Naive thymus-derived CD8-positive, alpha-beta T cell (primary cell): ENCODE data around the gene OGFR. TPM values are rescaled to one million over a fixed set of nuclear protein-coding genes. Genes with fewer than 3 reads are reported as not detected.
A peak's percentile ranks its signal among the peaks of the same experiment; 100 is the strongest.

Experiments
- ATAC-seq, 2 donors: fragments of 150-1000 bp; cut with Tn5 transposase in 1 of 2; sonication (Bioruptor Pico), chemical (Tn5 transposase) in 1 of 2; 1 replicate in 1 of 2; 2 replicates in 1 of 2; pipeline ENCODE4 v1.10.0; 2021; ENCODE audit warnings: mild to moderate bottlenecking in 2 of 2, moderate library complexity in 2 of 2
- POLR2A ChIA-PET: fragments of 350-600 bp; sonication (Branson Sonifier 250); formaldehyde crosslinking; loops from one replicate; lab custom pipeline; 2021; ENCODE audit warnings: antibody characterized with exemption; lab: Charles Lee
- DNase-seq, 10 donors: peaks; one replicate each; pipeline versions ENCODE4 v3.0.0 to v3.0.0-alpha.2; 2020 to 2022
- H3K27ac Mint-ChIP-seq, 10 donors: one replicate each; pipeline ENCODE4 v1.8.0; 2020 to 2022; ENCODE audit warnings: mild to moderate bottlenecking in 10 of 10, mixed read lengths in 10 of 10, moderate library complexity in 4 of 10, inconsistent platforms in 1 of 10
- H3K27me3 Mint-ChIP-seq, 5 donors: one replicate each; pipeline ENCODE4 v1.8.0; 2021 to 2022; ENCODE audit warnings: mixed read lengths in 5 of 5
- H3K36me3 Mint-ChIP-seq, 3 donors: one replicate each; pipeline ENCODE4 v1.8.0; 2020 to 2022; ENCODE audit warnings: mixed read lengths in 3 of 3, mild to moderate bottlenecking in 2 of 3, inconsistent platforms in 1 of 3
- H3K4me1 Mint-ChIP-seq, 4 donors: one replicate each; pipeline ENCODE4 v1.8.0; 2021 to 2022; ENCODE audit warnings: mixed read lengths in 4 of 4
- H3K4me3 Mint-ChIP-seq, 10 donors: one replicate each; pipeline ENCODE4 v1.8.0; 2020 to 2022; ENCODE audit warnings: mild to moderate bottlenecking in 10 of 10, mixed read lengths in 10 of 10, moderate library complexity in 6 of 10, inconsistent platforms in 1 of 10
- H3K9me3 Mint-ChIP-seq, 9 donors: one replicate each; pipeline ENCODE4 v1.8.0; 2020 to 2022; ENCODE audit warnings: mixed read lengths in 9 of 9, mild to moderate bottlenecking in 3 of 9, inconsistent platforms in 1 of 9, moderate library complexity in 1 of 9
- polyA plus RNA-seq, 3 donors: library from polyadenylated mRNA; unstranded; fragments of 300-500 nt; fragmentation: Illumina TruSeq; gene quantifications; one replicate each; pipeline ENCODE4 v1.2.3, GENCODE V29; 2021
- total RNA-seq, 8 experiments: library from RNA in 2 of 8; stranded (reverse) in 2 of 8; gene quantifications; one replicate each; pipeline ENCODE4 v1.2.3 and lab custom pipeline; 2021 to 2026

The OGFR gene
- total and polyA plus RNA-seq, 5 experiments from 2014 or later = 26.5 to 79.9 (median 58.2) TPM

DNA sequence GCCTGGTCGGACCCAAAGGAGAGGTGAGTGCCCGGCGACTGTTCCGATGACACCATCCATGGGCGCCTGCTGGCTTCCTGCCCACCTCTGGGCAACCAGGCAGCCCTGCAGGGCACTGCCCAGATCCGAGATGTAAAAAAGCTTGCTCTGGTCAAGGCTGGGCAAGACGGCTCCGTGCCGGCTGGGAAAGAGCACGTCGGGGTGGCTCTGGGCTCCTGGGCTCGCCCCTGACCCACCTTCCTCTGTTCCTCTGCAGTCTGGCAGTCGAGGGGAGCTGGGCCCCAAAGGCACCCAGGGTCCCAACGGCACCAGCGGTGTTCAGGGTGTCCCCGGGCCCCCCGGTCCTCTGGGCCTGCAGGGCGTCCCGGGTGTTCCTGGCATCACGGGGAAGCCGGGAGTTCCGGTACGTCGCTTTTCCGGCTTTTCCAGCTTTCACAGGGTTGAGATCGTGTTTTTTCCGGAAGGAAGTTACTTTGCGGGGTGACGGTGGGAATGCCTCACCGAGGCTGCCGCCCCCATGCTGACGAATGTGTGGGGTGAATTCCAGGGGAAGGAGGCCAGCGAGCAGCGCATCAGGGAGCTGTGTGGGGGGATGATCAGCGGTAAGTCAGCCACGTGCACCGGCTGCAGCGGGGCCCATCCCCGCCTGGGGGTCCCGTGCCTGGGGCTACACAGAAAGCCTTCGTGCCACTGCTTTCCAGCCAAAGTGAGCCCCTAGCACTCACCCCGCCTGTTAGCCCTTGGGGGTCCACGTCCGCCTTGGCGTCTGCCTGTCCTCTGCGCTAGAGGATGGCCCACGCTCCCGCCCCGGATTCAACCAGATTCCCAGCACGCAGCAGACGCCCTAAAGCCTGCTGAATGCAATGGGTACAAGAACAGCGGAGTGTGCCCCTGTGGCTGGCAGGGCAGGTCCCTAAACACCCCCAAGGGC is 31.6 kb downstream of the OGFR start:
- H3K4me1 Mint-ChIP-seq = peaks cover 0 to 19% (median 5%) of the 10 kb centered on the region in 4 donors
- no peaks in the 10 kb centered on the region for H3K9me3 Mint-ChIP-seq
- peaks cover 0 to 8% (median 0%) of the 10 kb centered on the region in 5 donors for H3K27me3 Mint-ChIP-seq
- H3K36me3 Mint-ChIP-seq = peaks cover 0 to 2% (median 0%) of the 10 kb centered on the region in 3 donors
- ATAC-seq (no peak), DNase-seq (no peak)
- H3K27ac Mint-ChIP-seq = no peak overlapping the region
- H3K4me3 Mint-ChIP-seq = no peak overlapping the region
- POLR2A ChIA-PET = no interaction called here

DNA sequence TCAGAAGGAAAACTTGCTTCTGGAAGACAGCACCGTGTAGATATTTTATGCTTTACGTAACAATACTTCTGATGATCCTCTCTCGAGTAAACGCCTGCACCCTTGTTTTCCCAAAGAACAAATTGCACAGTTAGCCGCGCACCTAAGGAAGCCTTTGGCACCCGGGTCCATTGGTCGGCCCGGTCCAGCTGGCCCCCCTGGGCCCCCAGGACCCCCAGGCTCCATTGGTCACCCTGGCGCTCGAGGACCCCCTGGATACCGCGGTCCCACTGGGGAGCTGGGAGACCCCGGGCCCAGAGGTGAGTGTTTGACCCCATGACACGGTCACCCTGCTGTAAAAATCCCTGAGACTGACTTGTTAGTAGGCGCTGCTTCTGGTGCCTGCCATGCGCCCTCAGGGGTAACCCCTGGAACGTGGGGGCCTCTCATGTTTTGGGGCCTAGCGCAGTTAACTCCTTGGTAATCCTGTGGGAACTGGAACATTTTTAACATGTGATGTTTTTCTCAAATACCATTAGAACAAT is 32.4 kb downstream of the OGFR start:
- DNase-seq = no peak
- no peaks in the 10 kb centered on the region for H3K9me3 Mint-ChIP-seq
- peaks cover 0 to 14% (median 4%) of the 10 kb centered on the region in 4 donors for H3K4me1 Mint-ChIP-seq
- POLR2A ChIA-PET = no interaction called here
- no peak overlapping the region for H3K4me3 Mint-ChIP-seq
- H3K27me3 Mint-ChIP-seq = peaks cover 0 to 8% (median 0%) of the 10 kb centered on the region in 5 donors
- ATAC-seq = no peak
- H3K36me3 Mint-ChIP-seq = peaks cover 0 to 3% (median 0%) of the 10 kb centered on the region in 3 donors
- no peak overlapping the region for H3K27ac Mint-ChIP-seq

DNA sequence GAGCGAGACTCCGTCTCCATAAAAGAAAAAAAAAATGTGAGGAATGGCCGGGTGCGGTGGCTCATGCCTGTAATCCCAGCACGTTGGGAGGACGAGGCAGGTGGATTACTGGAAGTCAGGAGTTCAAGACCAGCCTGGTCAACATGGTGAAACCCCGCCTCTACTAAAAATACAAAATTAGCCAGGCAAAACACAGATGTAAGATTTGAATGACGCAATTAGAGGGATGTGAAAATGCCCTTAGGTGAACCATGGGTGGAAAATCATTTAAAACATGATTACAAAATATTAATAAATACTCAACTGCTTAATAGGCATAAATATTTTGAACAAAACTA is 33.1 kb downstream of the OGFR start:
- POLR2A ChIA-PET = no interaction called here
- ATAC-seq (peak in 1 of 2 donors; percentile 29), DNase-seq (no peak)
- Mint-ChIP-seq H3K27me3 (peaks cover 0 to 8% (median 0%) of the 10 kb centered on the region in 5 donors), H3K36me3 (peaks cover 0 to 3% (median 0%) of the 10 kb centered on the region in 3 donors), H3K27ac (no peak overlapping the region), H3K9me3 (no peaks in the 10 kb centered on the region), H3K4me3 (no peak overlapping the region), H3K4me1 (peaks cover 0 to 7% (median 2%) of the 10 kb centered on the region in 4 donors)

DNA sequence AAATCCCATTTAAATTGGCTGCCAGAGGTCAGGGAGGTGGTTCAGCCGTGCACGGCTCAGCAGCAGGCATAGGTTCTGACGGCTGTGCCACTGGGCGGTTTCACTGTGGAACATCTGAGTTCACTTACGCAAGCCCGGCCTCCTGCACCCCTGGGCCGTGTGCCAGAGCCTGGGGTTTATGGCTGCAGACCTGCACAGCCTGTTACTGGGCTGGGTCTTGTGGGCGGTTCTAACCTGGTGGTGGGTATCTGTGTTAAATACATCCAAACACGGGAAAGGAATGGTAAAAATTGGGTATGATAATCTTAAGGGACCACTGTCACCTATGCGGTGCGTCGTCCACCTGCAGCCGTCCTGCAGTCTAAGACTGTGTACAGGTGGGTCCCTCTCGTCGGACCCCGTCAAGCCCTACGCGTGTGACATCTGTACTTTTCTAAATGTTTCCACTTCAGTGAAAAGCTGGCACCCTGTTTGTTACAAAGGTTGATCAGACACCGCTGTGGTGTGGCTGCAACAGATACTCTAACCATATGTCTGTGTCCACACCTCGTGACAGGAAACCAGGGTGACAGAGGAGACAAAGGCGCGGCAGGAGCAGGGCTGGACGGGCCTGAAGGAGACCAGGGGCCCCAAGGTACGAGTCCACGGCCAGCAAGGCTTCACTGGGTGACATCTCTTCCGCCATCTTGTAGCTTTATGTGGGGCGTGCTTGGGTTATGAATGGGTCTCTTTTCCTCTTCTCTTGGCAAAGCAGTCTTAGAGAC is 33.7 kb downstream of the OGFR start:
- peak overlapping the region in 1 of 10 donors; percentile 70 for H3K27ac Mint-ChIP-seq
- H3K4me1 Mint-ChIP-seq = peaks cover 0 to 4% (median under 1%) of the 10 kb centered on the region in 4 donors
- POLR2A ChIA-PET = no interaction called here
- peaks cover 0 to 3% (median 2%) of the 10 kb centered on the region in 3 donors for H3K36me3 Mint-ChIP-seq
- DNase-seq = peak in 1 of 10 donors; percentile 64
- ATAC-seq = peak in 1 of 2 donors; percentile 77
- no peak overlapping the region for H3K4me3 Mint-ChIP-seq
- no peaks in the 10 kb centered on the region for H3K9me3 Mint-ChIP-seq
- peaks cover 0 to 8% (median 0%) of the 10 kb centered on the region in 5 donors for H3K27me3 Mint-ChIP-seq

DNA sequence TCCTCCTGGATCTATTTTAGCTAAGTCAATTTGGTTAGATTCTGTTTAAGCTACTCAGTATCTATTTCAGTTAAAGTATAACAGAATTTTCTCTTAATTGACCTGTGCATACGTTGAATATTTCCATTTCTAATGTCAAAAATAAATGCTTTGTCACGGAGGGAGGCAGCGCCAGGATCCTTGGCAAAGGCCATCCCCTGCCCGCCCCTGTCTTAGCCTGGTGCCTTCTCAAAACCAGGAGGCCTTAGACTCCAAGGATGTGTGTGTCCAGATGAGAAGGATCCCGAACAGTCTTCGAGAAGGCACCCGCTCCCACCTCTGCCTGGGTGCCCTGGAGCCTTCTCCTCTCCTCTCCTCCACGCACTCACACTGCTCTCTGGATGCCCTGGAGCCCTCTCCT is 34.6 kb downstream of the OGFR start:
- Mint-ChIP-seq H3K27me3 (peaks cover 0 to 8% (median 0%) of the 10 kb centered on the region in 5 donors), H3K4me3 (no peak overlapping the region), H3K9me3 (no peaks in the 10 kb centered on the region), H3K36me3 (peaks cover 0 to 3% (median 3%) of the 10 kb centered on the region in 3 donors), H3K27ac (no peak overlapping the region), H3K4me1 (peaks cover 0 to 4% (median under 1%) of the 10 kb centered on the region in 4 donors)
- POLR2A ChIA-PET = interaction anchor here (0.6 kb wide), 1 partner anchor 24 kb away, joined by 3 read pairs; no protein-coding TSS in a partner anchor
- ATAC-seq (no peak), DNase-seq (no peak)

DNA sequence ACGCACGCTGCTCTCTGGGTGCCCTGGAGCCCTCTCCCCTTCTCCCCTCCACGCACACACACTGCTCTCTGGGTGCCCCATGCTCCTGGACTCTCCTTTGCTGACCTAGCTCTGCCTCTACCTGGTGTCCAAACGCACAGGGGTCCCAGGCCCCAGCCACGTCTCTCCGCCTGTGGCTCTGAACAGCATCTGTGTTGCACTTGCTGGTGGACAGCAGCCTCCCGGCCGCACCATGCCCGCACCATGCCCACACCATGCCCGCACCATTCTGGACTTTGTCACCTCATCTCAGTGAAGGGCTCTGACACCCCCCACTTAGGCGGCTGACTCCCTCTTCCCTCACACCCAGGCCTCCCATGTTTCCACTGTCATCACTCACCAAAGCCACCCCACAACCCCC is 35.2 kb downstream of the OGFR start:
- H3K9me3 Mint-ChIP-seq = no peaks in the 10 kb centered on the region
- ATAC-seq (no peak), DNase-seq (no peak)
- H3K36me3 Mint-ChIP-seq = peaks cover 0 to 3% (median 3%) of the 10 kb centered on the region in 3 donors
- H3K27ac Mint-ChIP-seq = peak overlapping the region in 4 of 10 donors; percentile 14 to 76 (median 54)
- H3K27me3 Mint-ChIP-seq = peaks cover 0 to 8% (median 0%) of the 10 kb centered on the region in 5 donors
- H3K4me1 Mint-ChIP-seq = peaks cover 0 to 4% (median under 1%) of the 10 kb centered on the region in 4 donors
- no peak overlapping the region for H3K4me3 Mint-ChIP-seq
- POLR2A ChIA-PET = no interaction called here

DNA sequence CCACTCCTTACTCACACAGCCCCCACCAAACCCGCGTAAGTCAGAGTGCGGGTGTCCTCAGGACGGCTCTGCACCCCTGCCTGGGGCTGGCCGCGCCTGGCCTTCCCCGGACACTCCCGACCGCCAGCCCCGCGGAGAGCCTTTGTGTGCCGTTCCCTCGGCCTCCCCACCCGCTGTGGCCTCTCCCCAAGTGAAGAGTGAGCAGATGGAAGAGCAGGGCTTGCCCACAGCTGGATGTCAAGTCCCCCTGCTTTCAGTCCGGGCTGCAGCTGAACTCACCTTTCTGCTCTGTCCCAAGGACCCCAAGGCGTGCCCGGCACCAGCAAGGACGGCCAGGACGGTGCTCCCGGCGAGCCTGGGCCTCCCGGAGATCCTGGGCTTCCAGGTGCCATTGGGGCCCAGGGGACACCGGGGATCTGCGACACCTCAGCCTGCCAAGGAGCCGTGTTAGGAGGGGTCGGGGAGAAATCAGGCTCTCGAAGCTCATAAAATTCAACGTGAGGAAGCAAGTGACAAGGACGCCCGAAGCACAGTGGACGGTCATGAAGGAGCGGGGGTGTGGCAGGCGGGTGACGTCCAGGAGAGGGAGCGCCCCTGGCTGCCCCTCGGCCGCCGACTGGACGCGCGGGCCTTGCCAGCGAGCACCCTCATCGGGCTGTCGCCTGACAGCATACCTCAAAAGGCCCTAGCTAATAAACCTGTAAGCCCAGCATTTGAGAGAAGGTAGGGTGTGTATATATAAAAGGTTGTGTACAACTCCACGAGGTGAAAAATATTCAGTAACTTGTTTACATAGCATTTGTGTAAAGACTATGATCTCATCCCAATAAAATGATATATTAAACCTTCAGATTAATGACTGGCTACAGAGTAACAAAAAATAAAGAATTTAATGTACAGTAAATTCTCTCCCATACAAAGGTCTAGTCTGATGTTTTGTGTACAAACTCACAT is 35.9 kb downstream of the OGFR start:
- POLR2A ChIA-PET = interaction anchor here (1.8 kb wide), 1 partner anchor 46 kb away, joined by 6 read pairs; no protein-coding TSS in a partner anchor
- Mint-ChIP-seq H3K27me3 (peaks cover 0 to 3% (median 0%) of the 10 kb centered on the region in 5 donors), H3K27ac (no peak overlapping the region), H3K36me3 (peaks cover 0 to 7% (median 3%) of the 10 kb centered on the region in 3 donors), H3K4me1 (peaks cover 0 to 4% (median under 1%) of the 10 kb centered on the region in 4 donors), H3K4me3 (no peak overlapping the region), H3K9me3 (no peaks in the 10 kb centered on the region)
- ATAC-seq = no peak
- no peak for DNase-seq

DNA sequence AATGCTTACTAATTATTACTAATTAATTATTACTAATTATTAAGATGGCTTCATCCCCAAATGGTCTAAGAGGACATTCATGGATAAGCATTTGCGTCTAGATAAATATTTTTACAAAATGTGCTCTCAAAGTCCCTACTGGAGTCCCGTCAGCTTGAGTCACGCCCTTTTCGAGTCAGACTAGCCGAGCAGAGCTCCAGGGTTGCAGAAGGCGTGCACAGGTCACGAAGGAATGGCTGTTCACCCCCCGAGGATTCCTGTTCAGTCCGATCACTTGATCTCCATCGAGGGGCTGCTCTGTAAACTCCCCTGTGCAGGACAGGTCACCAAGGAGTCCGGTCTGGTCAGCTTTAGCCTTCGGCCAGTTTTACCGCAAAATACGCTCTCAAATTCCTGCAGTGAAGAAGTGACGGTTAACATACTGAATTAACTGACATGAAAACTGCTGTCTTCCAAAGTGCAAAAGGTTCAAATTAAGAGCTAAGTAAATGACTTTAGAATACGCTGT is 37.1 kb downstream of the OGFR start:
- H3K36me3 Mint-ChIP-seq = peaks cover 0 to 15% (median 3%) of the 10 kb centered on the region in 3 donors
- DNase-seq (no peak), ATAC-seq (no peak)
- H3K27me3 Mint-ChIP-seq = no peaks in the 10 kb centered on the region
- H3K27ac Mint-ChIP-seq = no peak overlapping the region
- H3K9me3 Mint-ChIP-seq = no peaks in the 10 kb centered on the region
- POLR2A ChIA-PET = interaction anchor here (1.8 kb wide), 1 partner anchor 48 kb away, joined by 6 read pairs; no protein-coding TSS in a partner anchor
- H3K4me3 Mint-ChIP-seq = no peak overlapping the region
- H3K4me1 Mint-ChIP-seq = peaks cover 0 to 4% (median under 1%) of the 10 kb centered on the region in 4 donors

DNA sequence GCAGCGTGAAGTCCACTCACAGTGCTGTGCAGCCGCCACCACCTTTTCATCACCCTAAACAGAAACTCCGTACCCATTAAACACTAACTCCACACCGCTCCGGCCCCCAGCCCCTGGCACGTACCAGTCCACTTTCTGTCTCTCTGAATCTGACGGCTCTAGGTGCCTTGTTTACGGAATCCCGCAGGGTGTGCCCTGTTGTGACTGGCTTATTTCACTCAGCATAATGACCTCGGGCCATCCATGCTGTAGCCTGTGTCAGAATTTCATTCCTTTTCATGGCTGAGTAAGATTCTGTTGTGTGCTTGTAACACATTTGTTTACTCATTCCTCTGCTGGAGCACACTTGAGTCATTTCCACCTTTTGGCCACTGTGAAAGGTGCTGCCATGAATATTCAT is 39.0 kb downstream of the OGFR start:
- POLR2A ChIA-PET = no interaction called here
- Mint-ChIP-seq H3K27me3 (no peaks in the 10 kb centered on the region), H3K27ac (peak overlapping the region in 1 of 10 donors; percentile 69), H3K4me1 (peaks cover 0 to 2% (median 0%) of the 10 kb centered on the region in 4 donors), H3K9me3 (no peaks in the 10 kb centered on the region), H3K4me3 (no peak overlapping the region), H3K36me3 (peaks cover 0 to 17% (median 4%) of the 10 kb centered on the region in 3 donors)
- DNase-seq (no peak), ATAC-seq (no peak)

DNA sequence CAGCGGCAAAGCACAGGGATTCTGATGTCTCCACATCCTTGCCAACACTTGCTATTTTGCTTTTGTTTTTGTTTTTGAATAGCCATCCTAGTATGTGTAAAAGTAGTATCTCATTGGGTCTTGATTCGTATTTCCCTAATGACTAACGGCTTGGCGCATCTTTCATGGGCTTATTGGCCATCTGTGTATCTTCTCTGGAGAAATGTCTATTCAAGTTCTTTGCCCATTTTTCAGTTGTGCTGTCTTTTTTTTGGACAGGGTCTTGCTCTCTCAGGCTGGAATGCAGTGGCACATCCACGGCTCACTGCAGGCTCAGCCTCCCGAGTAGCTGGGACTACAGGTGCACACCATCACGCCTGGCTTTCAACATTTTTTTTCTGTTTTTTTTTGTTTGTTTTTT is 39.5 kb downstream of the OGFR start:
- DNase-seq (no peak), ATAC-seq (no peak)
- H3K27ac Mint-ChIP-seq = no peak overlapping the region
- H3K9me3 Mint-ChIP-seq = no peaks in the 10 kb centered on the region
- no peak overlapping the region for H3K4me3 Mint-ChIP-seq
- no peaks in the 10 kb centered on the region for H3K27me3 Mint-ChIP-seq
- H3K36me3 Mint-ChIP-seq = peaks cover 0 to 17% (median 4%) of the 10 kb centered on the region in 3 donors
- H3K4me1 Mint-ChIP-seq = peaks cover 0 to 2% (median 0%) of the 10 kb centered on the region in 4 donors
- POLR2A ChIA-PET = no interaction called here

DNA sequence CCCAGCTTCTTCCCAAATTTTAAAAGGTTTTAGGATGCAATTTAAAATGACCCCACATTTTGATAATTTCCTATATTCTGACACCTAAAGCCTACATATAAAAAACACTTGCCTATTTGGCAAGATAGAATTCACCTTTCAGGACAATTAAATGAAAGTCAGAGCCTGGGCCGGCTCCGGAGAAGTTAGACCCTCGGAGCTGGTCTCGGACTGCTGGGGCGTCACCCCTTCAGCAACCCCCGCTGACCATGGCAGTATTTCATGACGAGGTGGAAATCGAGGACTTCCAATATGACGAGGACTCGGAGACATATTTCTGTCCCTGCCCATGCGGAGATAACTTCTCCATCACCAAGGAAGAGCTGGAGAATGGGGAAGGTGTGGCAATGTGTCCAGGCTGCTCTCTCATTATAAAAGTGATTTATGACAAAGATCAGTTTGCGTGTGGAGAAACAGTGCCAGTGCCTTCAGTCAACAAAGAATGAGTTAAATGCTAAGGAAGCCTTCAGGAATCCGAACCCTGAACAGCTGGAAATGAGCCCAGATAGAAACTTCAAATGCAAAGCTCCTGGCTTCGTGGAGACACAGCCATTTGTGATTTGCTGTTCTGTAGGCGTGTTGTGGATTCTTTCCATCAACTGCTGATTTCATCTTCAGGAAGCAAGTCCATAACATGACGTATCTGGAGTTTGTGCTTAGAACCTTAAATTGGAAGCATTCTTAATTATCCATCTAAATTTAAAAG is 41.0 kb downstream of the OGFR start:
- POLR2A ChIA-PET = no interaction called here
- DNase-seq (no peak), ATAC-seq (no peak)
- no peak overlapping the region for H3K4me3 Mint-ChIP-seq
- no peaks in the 10 kb centered on the region for H3K9me3 Mint-ChIP-seq
- H3K4me1 Mint-ChIP-seq = peaks cover 0 to 2% (median 0%) of the 10 kb centered on the region in 4 donors
- H3K27ac Mint-ChIP-seq = no peak overlapping the region
- peaks cover 0 to 24% (median 4%) of the 10 kb centered on the region in 3 donors for H3K36me3 Mint-ChIP-seq
- H3K27me3 Mint-ChIP-seq = no peaks in the 10 kb centered on the region
